Mononuclear cell (primary cell): ENCODE results near the gene PAPOLB. TPM values are rescaled to one million over a fixed set of nuclear protein-coding genes. Genes with fewer than 3 reads are reported as not detected.

ENCODE experiments used
- H3K27me3 ChIP-seq: 2 replicates; pipeline ENCODE4 v1.6.0; 2011; ENCODE audit warnings: low read length, control low read depth; ENCODE audit not compliant: insufficient read depth
- H3K4me1 ChIP-seq: 2 replicates; pipeline ENCODE4 v1.5.1; 2011; ENCODE audit warnings: mild to moderate bottlenecking, low read length, control low read depth; ENCODE audit not compliant: insufficient read depth
- H3K4me3 ChIP-seq: 2 replicates; pipeline ENCODE4 v1.5.1; 2011; ENCODE audit warnings: mild to moderate bottlenecking, low read length, moderate library complexity
- H3K9me3 ChIP-seq: 2 replicates; pipeline ENCODE4 v1.5.1; 2011; ENCODE audit warnings: low read depth, mild to moderate bottlenecking, control low read depth, low read length
- total RNA-seq: library from RNA; depleted of rRNA; stranded (reverse); fragments of >200 nt; gene quantifications from one replicate; pipeline ENCODE4 v1.2.3, GENCODE V29; 2012

PAPOLB gene
- total RNA-seq, 1 donor: not detected

DNA sequence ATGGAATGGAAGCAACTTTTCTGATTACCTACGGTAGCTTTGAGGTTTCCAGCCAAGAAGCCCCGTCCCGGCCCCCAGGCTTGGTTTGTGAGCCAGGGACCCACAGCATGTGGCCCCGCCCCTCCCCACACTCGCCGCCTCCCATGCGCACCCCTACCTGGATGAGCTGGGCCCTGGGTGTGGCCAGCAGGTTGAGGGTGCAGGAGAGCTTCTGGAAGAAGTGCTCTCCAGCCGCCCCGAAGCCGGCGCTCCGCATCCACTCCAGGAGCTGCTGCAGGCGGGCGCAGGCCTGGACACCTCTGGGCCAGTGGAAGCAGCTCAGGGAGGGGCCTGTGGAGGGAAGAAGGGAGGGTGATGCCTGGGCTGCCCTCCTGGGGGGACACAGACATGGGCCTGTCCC, 46.7 kb downstream of the PAPOLB start:
- no peaks in the 10 kb centered on the region for H3K9me3 ChIP-seq
- no peaks in the 10 kb centered on the region for H3K27me3 ChIP-seq
- no peaks in the 10 kb centered on the region for H3K4me1 ChIP-seq
- H3K4me3 ChIP-seq: no peak overlapping the region

DNA sequence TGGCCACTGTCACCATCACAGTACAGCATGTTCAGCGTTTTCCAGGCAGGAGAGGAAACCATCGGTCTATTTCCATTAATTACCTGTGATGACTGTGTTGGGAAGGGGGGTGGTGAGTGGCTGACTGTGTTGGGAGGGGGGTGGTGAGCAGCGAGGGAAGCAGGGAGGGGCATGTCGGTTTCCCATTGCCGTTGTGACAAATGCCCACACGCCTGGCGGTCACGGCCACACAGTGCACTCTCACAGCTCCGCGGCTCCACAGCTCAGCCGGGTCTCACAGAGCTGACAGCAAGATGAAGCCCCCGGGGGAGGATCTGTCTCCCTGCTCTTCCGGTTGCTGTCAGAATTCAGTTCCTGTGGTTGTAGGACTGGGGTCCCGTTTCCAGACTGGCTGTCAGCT, 47.4 kb downstream of the PAPOLB start:
- Histone ChIP-seq H3K4me3 (no peak overlapping the region), H3K27me3 (no peaks in the 10 kb centered on the region), H3K9me3 (no peaks in the 10 kb centered on the region), H3K4me1 (peaks cover 4% of the 10 kb centered on the region)

DNA sequence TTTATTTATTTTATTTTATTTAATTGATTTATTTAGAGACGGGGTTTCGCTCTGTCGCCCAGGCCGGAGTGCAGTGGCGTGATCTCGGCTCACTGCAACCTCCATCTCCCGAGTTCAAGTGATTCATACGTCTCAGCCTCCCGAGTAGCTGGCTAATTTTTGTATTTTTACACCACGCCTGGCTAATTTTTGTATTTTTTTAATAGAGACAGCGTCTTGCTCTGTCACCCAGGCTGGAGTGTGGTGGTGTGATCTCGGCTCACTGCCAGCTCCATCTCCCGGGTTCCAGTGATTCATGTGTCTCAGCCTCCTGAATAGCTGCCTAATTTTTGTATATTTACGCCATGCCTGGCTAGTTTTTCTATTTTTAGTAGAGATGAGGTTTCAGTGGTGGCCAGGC, 52.2 kb downstream of the PAPOLB start:
- H3K9me3 ChIP-seq: no peaks in the 10 kb centered on the region
- H3K27me3 ChIP-seq: peaks cover 3% of the 10 kb centered on the region
- H3K4me1 ChIP-seq: peaks cover 7% of the 10 kb centered on the region
- no peak overlapping the region for H3K4me3 ChIP-seq

DNA sequence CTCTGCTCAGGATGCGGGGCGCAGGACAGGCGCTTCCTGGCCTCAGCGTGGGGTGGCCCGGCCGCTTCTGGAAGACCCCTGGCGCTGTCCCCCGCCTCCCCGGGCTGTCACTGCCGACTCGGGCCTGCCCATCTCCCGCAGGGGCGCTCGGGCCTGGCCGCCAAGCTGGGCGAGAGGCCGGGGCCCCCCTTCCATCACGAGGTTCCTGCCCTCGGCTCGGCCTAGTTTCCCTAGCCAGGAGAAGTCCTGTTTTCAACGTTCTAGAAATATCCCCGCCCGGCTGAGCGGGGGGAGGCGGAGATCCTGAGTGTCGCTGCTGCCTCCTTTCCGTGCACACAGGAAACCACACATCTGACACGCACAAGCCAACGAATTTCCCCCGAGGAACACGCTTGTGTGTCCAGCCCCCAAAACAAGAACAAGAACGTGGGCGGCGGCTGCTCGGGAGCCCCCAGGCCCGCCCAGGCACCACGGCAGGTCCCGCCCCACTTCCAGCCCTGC, 52.7 kb downstream of the PAPOLB start:
- no peak overlapping the region for H3K4me3 ChIP-seq
- H3K9me3 ChIP-seq: no peaks in the 10 kb centered on the region
- peaks cover 7% of the 10 kb centered on the region for H3K4me1 ChIP-seq
- H3K27me3 ChIP-seq: peaks cover 3% of the 10 kb centered on the region

DNA sequence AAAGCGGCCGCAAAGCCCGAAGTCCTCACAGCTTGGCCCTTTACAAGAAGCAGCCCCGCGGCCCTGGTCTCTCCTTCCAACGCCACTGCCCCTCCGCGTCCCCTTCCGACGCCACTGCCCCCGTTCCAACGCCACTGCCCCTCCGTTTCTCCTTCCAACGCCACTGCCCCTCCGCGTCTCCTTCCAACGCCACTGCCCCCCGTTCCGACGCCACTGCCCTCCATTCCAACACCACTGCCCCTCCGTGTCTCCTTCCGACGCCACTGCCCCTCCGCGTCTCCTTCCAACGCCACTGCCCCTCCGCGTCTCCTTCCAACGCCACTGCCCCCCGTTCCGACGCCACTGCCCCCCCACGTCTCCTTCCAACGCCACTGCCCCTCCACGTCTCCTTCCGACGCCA, 53.3 kb downstream of the PAPOLB start:
- H3K27me3 ChIP-seq: peaks cover 3% of the 10 kb centered on the region
- H3K4me3 ChIP-seq: no peak overlapping the region
- peaks cover 7% of the 10 kb centered on the region for H3K4me1 ChIP-seq
- H3K9me3 ChIP-seq: no peaks in the 10 kb centered on the region

DNA sequence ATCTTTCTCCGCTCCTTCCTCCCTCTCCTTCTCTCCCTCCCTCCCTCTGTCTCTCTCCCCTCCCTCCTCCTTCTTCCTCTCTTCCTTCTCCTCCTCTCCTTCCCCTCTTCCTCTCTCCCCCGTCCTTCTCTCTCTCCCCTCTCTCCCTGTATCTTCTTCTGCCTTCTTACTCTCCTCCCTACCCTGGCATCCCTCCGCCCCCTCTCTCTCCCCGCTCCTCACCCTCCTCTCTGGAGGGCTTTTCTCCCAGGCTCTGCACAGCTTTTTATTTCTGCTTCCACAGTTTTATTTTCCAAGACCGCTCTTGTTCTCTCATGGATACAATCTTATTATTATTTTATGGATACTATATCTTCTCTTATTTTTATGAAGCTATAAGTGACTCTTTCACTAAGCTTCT, 53.8 kb downstream of the PAPOLB start:
- Histone ChIP-seq H3K4me1 (peaks cover 7% of the 10 kb centered on the region), H3K27me3 (peaks cover 3% of the 10 kb centered on the region), H3K4me3 (no peak overlapping the region), H3K9me3 (no peaks in the 10 kb centered on the region)

Other genes with a start within 250 kb of the PAPOLB start
- gene FOXK1, start 179.7 kb downstream of the PAPOLB start, total RNA-seq: 41.5 TPM
- 34.5 TPM for gene AP5Z1, start 86.4 kb downstream of the PAPOLB start, total RNA-seq
- not detected for gene RADIL, start 21.7 kb upstream of the PAPOLB start, total RNA-seq
- gene MMD2, start 97.2 kb upstream of the PAPOLB start, total RNA-seq: not detected
- gene RBAK, start 183.8 kb upstream of the PAPOLB start, total RNA-seq: 15.0 TPM